Left renal pelvis (tissue), 4 donors: ENCODE measurements around the gene DAPL1. TPM values are rescaled to one million over a fixed set of nuclear protein-coding genes. Genes with fewer than 3 reads are reported as not detected.

Experiments
- polyA plus RNA-seq, 4 donors: library from polyadenylated mRNA; unstranded; fragments of 120-200 nt; gene quantifications; one replicate each; pipeline ENCODE4 v1.2.1, GENCODE V29; 2013; ENCODE audit not compliant: insufficient read length in 4 of 4

DAPL1 gene
- polyA plus RNA-seq, 4 donors, result 28.4 to 43.7 (median 38.6) TPM

Other genes starting within 250 kb of the DAPL1 start
- gene TANC1, start 173.3 kb downstream of the DAPL1 start, polyA plus RNA-seq, result 10 to 100 TPM; 25.6 to 60.1 (median 53.5) TPM